Hepatocyte (in vitro differentiated cells): ENCODE results near the gene TPGS1. TPM values are rescaled to one million over a fixed set of nuclear protein-coding genes. Genes with fewer than 3 reads are reported as not detected.
A peak's percentile ranks its signal among the peaks of the same experiment; 100 is the strongest.

Source experiments
- DNase-seq: peaks from one replicate; pipeline ENCODE4 v3.0.0-alpha.2; 2016; ENCODE audit warnings: low spot score
- H2AFZ ChIP-seq: fragments of 200-600 bp; sonication (generic); 2 replicates; pipeline ENCODE4 v1.6.0; 2016; ENCODE audit warnings: antibody characterized with exemption, mild to moderate bottlenecking
- H3K27ac ChIP-seq: fragments of 200-600 bp; sonication (generic); 2 replicates; pipeline ENCODE4 v1.5.1; 2016; ENCODE audit warnings: mild to moderate bottlenecking
- H3K27me3 ChIP-seq: fragments of 200-600 bp; sonication (generic); 2 replicates; pipeline ENCODE4 v1.6.1; 2016
- H3K36me3 ChIP-seq: fragments of 200-600 bp; sonication (generic); replicated peaks from 2 replicates; pipeline ENCODE4 v1.5.1; 2016; ENCODE audit warnings: low read depth; ENCODE audit not compliant: insufficient read depth
- H3K4me1 ChIP-seq: fragments of 200-600 bp; sonication (generic); 2 replicates; pipeline ENCODE4 v1.5.1; 2016; ENCODE audit warnings: mild to moderate bottlenecking, moderate library complexity; ENCODE audit not compliant: insufficient read depth
- H3K4me2 ChIP-seq: fragments of 200-600 bp; sonication (generic); 2 replicates; pipeline ENCODE4 v1.6.0; 2016
- H3K4me3 ChIP-seq: fragments of 200-600 bp; sonication (generic); 2 replicates; pipeline ENCODE4 v1.5.1; 2016; ENCODE audit warnings: mild to moderate bottlenecking
- H3K79me2 ChIP-seq: fragments of 200-600 bp; sonication (generic); 2 replicates; pipeline ENCODE4 v1.6.0; 2017; ENCODE audit warnings: mild to moderate bottlenecking
- H3K9me2 ChIP-seq: fragments of 200-600 bp; sonication (generic); replicated peaks from 2 replicates; pipeline ENCODE4 v1.6.0; 2017; ENCODE audit warnings: mild to moderate bottlenecking; ENCODE audit not compliant: insufficient read depth
- H3K9me3 ChIP-seq: fragments of 200-600 bp; sonication (generic); 2 replicates; pipeline ENCODE4 v1.5.1; 2016; ENCODE audit warnings: low read depth, mild to moderate bottlenecking
- H4K20me1 ChIP-seq: fragments of 200-600 bp; sonication (generic); 2 replicates; pipeline ENCODE4 v1.6.0; 2016; ENCODE audit warnings: mild to moderate bottlenecking; ENCODE audit not compliant: insufficient read depth, poor library complexity, severe bottlenecking
- CTCF ChIP-seq: fragments of 200-600 bp; sonication (generic); IDR thresholded peaks from 2 replicates; pipeline ENCODE4 v1.5.1; 2016; ENCODE audit warnings: antibody characterized with exemption, mild to moderate bottlenecking; ENCODE audit not compliant: poor library complexity
- EZH2 ChIP-seq: fragments of 200-600 bp; sonication (generic); IDR thresholded peaks from 2 replicates; pipeline ENCODE4 v1.6.1; 2016; ENCODE audit warnings: antibody characterized with exemption, mild to moderate bottlenecking, borderline replicate concordance
- EZH2phosphoT487 ChIP-seq: fragments of 200-600 bp; sonication (generic); IDR thresholded peaks from one replicate; pipeline ENCODE4 v1.6.1; 2018; ENCODE audit warnings: antibody characterized with exemption, mild to moderate bottlenecking, low read depth, moderate library complexity; ENCODE audit not compliant: unreplicated experiment, severe bottlenecking
- WGBS: methylation state at CpG from one replicate; pipeline ENCODE4 v1.1.6; 2016; ENCODE audit warnings: low lambda C conversion rate; ENCODE audit errors: missing lambda C conversion rate; 5-methylcytosine and 5-hydroxymethylcytosine counted together
- polyA plus RNA-seq: library from polyadenylated mRNA; unstranded; fragments of >200 nt; fragmentation: Nextera tagmentation; extraction: Ambion mirVana; gene quantifications from 2 replicates; pipeline ENCODE4 v1.2.1, GENCODE V29; 2016
- total RNA-seq: library from RNA; depleted of rRNA; stranded (reverse); fragments of >200 nt; gene quantifications from 2 replicates; pipeline ENCODE4 v1.2.3, GENCODE V29; 2014

TPGS1 gene
- total and polyA plus RNA-seq, 2 experiments from 2014 or later = 44.9 to 61.0 TPM

DNA sequence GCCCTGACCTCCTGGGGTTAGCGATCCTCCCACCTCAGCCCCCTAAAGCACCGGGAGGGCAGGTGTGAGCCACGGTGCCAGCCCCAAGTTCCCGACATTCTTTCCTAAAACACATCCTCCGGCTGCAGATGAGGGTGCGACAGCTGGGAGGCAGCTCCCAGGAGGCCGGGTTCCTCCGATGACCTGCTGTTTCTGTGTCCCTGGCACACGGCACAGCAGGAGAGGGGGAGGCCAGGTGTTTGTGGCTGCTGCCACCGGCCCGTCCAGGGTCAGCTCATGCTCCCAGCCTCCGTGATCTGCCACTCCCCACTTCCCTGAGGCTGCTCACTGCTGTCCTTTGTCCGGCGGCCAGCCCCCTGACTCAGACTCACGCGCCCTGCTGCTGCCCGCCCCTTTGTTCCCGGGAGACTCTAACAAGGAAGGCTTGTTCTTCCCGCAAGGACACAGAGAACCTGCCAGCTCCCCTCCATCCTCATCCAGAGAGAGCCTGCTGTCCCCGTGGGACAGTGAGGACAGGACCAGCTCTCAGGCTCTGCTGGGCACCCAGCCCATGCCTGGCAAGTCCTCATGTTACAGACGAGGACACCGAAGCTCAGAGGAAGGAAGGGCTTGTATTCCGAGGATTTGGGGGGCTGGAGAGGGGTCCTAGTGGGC lies 21.6 kb upstream of the TPGS1 start:
- no peak for TF ChIP-seq CTCF
- no peak for TF ChIP-seq EZH2phosphoT487
- TF ChIP-seq EZH2 = no peak
- Histone ChIP-seq H3K4me1 (peaks cover 12% of the 10 kb centered on the region), H2AFZ (no peak overlapping the region), H3K36me3 (no peaks in the 10 kb centered on the region), H3K4me3 (no peak overlapping the region), H3K9me2 (no peaks in the 10 kb centered on the region), H3K9me3 (no peaks in the 10 kb centered on the region), H3K4me2 (peak overlapping the region; percentile 55), H3K27me3 (no peaks in the 10 kb centered on the region), H3K79me2 (no peaks in the 10 kb centered on the region), H4K20me1 (no peaks in the 10 kb centered on the region), H3K27ac (peak overlapping the region; percentile 85)
- DNase-seq = peak; percentile 74
- WGBS = 25% methylated on average over 20 of the region's 23 CpGs

DNA sequence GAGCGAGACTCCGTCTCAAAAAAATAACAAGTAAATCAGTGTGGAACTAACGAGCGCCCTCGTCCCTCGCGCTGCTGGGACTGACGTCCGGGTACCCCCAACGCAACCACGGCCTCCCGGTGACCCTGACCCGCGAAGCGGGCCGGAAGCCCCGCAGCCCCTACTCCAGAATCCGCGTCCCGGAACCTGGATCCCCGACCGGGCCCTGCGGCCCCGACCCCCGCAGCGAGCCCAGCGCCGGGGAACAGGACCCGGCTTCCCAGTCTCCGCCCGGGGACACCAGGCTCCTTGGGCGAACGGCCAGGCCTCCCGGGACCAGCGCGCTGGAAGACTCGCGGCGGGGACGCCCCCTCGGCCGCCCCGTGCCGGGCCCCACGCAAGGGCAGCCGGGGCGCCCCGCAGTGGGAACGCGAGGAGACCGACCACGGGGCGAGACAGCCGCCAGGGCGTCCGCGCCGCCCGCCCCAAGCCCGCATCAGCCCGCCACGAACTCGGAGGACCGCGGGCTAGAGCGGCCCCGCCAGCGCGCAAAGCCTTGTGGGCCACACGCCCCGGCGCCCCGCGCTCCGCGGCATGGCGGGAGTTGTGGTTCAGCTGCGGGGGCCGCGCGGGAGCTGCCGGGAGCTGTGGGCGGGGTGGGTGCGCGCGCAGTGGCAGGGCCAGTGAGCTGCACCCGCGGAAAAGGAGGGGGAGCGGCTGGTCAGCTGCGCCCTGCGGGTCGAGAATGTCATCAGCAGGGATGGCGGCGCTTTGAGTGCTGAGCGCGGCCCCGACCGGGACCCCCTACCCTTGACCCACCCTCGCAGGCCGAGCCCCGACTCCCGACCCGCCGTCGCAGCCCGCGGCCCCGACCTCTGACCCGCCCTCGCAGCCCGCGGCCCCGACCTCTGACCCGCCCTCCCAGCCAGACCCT lies 18.5 kb upstream of the TPGS1 start:
- Histone ChIP-seq H3K27ac (peak overlapping the region; percentile 100), H3K9me2 (no peaks in the 10 kb centered on the region), H2AFZ (peak overlapping the region; percentile 98), H3K4me3 (peak overlapping the region; percentile 97), H3K4me2 (peak overlapping the region; percentile 97), H3K9me3 (no peaks in the 10 kb centered on the region), H3K79me2 (no peaks in the 10 kb centered on the region), H3K27me3 (no peaks in the 10 kb centered on the region), H3K36me3 (no peaks in the 10 kb centered on the region), H4K20me1 (no peaks in the 10 kb centered on the region), H3K4me1 (peaks cover 12% of the 10 kb centered on the region)
- DNase-seq = peak; percentile 99
- no peak for TF ChIP-seq EZH2phosphoT487
- TF ChIP-seq EZH2 = no peak
- no peak for TF ChIP-seq CTCF
- 2% methylated on average over 62 of the region's 114 CpGs for WGBS

DNA sequence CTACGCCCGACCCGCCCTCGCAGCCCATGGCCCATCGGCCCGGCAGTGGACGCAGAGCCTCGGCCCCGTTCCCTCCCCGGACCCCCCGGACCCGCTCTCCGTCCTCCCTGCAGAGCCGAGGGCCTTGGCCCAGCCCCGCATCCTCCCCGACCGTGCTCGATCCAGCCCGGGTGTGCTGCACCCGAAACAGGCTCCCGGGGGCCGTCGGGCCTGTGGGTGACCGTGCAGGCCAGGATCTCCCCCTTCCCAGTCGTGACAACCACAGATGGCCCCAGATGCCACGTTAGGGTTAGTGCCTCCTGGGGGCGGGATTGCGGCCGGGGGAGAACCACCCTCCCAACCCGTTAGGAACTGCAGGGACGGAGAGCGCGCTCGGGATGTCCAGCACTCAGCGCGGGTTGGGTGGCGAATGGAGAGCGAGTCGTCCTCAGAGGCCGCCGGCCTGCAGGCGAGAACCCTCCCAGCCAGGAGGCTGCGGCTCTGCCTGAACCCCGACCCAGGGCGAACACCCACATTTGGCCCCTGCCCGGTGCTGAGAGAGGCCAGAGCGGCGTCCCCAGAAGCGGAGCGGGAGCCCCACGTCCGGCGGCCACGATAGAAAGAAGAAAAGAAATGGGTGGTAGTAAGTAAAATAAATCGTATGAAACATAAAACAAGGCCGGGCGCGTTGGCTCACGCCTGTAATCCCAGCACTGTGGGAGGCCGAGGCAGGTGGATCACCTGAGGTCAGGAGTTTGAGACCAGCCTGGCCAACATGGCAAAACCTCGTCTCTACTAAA lies 17.7 kb upstream of the TPGS1 start:
- H3K27ac ChIP-seq = peak overlapping the region; percentile 80
- H3K27me3 ChIP-seq = no peaks in the 10 kb centered on the region
- no peaks in the 10 kb centered on the region for H3K9me3 ChIP-seq
- H2AFZ ChIP-seq = peak overlapping the region; percentile 92
- H3K36me3 ChIP-seq = no peaks in the 10 kb centered on the region
- no peaks in the 10 kb centered on the region for H4K20me1 ChIP-seq
- H3K4me1 ChIP-seq = peaks cover 12% of the 10 kb centered on the region
- no peaks in the 10 kb centered on the region for H3K9me2 ChIP-seq
- peak overlapping the region; percentile 97 for H3K4me2 ChIP-seq
- TF ChIP-seq EZH2 (no peak), EZH2phosphoT487 (no peak), CTCF (no peak)
- H3K4me3 ChIP-seq = peak overlapping the region; percentile 85
- WGBS = 28% methylated on average over 44 of the region's 61 CpGs
- peak; percentile 59 for DNase-seq
- no peaks in the 10 kb centered on the region for H3K79me2 ChIP-seq
